ENCODE results near the gene DSPP. TPM values are rescaled to one million over a fixed set of nuclear protein-coding genes. Genes with fewer than 3 reads are reported as not detected.

The DSPP gene
- polyA plus RNA-seq, 1 of the 3 experiments (the other 2 are of a cell fraction), result not detected

- Histone ChIP-seq H3K36me3 (replicated peaks in 1 of 2; ENCODE audit: control insufficient read depth in 1 of 2, insufficient read depth in 2 of 2, low read length in 1 of 2) (no peaks in the 10 kb centered on the region), H3K4me1 (ENCODE audit: control insufficient read depth in 1 of 2, insufficient read depth in 2 of 2, low read depth in 1 of 2, low read length in 1 of 2) (no peaks in the 10 kb centered on the region), H3K27ac (ENCODE audit: low read depth in 2 of 2, low read length in 1 of 2) (no peak overlapping the region), H3K9me3 (no peaks in the 10 kb centered on the region), H3K27me3 (ENCODE audit: insufficient read depth) (no peaks in the 10 kb centered on the region), H3K4me3 (ENCODE audit: low read depth in 2 of 2, low read length in 1 of 2) (no peak overlapping the region), H3K79me2 (ENCODE audit: insufficient read depth) (no peaks in the 10 kb centered on the region), H3K9me2 (no peaks in the 10 kb centered on the region), H3F3A (replicated peaks; ENCODE audit: insufficient read depth) (no peaks in the 10 kb centered on the region), H2AFZ (ENCODE audit: low read depth) (no peak overlapping the region), H3K4me2 (no peak overlapping the region), H4K20me1 (ENCODE audit: insufficient read depth) (no peaks in the 10 kb centered on the region), H3K9ac (no peak overlapping the region)
- TF ChIP-seq, protein P1, sequence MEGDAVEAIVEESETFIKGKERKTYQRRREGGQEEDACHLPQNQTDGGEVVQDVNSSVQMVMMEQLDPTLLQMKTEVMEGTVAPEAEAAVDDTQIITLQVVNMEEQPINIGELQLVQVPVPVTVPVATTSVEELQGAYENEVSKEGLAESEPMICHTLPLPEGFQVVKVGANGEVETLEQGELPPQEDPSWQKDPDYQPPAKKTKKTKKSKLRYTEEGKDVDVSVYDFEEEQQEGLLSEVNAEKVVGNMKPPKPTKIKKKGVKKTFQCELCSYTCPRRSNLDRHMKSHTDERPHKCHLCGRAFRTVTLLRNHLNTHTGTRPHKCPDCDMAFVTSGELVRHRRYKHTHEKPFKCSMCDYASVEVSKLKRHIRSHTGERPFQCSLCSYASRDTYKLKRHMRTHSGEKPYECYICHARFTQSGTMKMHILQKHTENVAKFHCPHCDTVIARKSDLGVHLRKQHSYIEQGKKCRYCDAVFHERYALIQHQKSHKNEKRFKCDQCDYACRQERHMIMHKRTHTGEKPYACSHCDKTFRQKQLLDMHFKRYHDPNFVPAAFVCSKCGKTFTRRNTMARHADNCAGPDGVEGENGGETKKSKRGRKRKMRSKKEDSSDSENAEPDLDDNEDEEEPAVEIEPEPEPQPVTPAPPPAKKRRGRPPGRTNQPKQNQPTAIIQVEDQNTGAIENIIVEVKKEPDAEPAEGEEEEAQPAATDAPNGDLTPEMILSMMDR (IDR thresholded peaks at IDR 0.05), result no peak
- TF ChIP-seq MEF2A (IDR thresholded peaks at IDR 0.05; ENCODE audit: borderline replicate concordance, low read depth) (no peak), CHD2 (IDR thresholded peaks at IDR 0.05; ENCODE audit: low read length, partially characterized antibody) (no peak), EZH2phosphoT487 (IDR thresholded peaks at IDR 0.05; ENCODE audit: borderline replicate concordance, low read depth) (no peak), RFX5 (IDR thresholded peaks at IDR 0.05; ENCODE audit: low read length) (no peak), SMC3 (IDR thresholded peaks at IDR 0.05; ENCODE audit: low read depth, low read length) (no peak), TEAD4 (IDR thresholded peaks at IDR 0.05; ENCODE audit: borderline replicate concordance, insufficient read depth) (no peak), FOXM1 (IDR thresholded peaks at IDR 0.05; ENCODE audit: low read depth) (no peak), TAF1 (IDR thresholded peaks at IDR 0.05; ENCODE audit: borderline replicate concordance, low read depth, low read length) (no peak), ELF1 (IDR thresholded peaks at IDR 0.05) (no peak)
- TF ChIP-seq, protein P2, sequence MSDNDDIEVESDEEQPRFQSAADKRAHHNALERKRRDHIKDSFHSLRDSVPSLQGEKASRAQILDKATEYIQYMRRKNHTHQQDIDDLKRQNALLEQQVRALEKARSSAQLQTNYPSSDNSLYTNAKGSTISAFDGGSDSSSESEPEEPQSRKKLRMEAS (IDR thresholded peaks at IDR 0.05; ENCODE audit: low read depth), result no peak
- TF ChIP-seq, protein P3, sequence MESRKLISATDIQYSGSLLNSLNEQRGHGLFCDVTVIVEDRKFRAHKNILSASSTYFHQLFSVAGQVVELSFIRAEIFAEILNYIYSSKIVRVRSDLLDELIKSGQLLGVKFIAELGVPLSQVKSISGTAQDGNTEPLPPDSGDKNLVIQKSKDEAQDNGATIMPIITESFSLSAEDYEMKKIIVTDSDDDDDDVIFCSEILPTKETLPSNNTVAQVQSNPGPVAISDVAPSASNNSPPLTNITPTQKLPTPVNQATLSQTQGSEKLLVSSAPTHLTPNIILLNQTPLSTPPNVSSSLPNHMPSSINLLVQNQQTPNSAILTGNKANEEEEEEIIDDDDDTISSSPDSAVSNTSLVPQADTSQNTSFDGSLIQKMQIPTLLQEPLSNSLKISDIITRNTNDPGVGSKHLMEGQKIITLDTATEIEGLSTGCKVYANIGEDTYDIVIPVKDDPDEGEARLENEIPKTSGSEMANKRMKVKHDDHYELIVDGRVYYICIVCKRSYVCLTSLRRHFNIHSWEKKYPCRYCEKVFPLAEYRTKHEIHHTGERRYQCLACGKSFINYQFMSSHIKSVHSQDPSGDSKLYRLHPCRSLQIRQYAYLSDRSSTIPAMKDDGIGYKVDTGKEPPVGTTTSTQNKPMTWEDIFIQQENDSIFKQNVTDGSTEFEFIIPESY (IDR thresholded peaks at IDR 0.05; ENCODE audit: borderline replicate concordance, low read depth), result no peak
- ChIA-PET POLR2A (no interaction called here), CTCF (interaction anchor here (0.8 kb wide), 1 partner anchor 199 kb away, joined by 3 read pairs; no protein-coding TSS in a partner anchor)
- DNase-seq, result no peak
- WGBS (ENCODE audit: low lambda C conversion rate), result 86% methylated on average over 3 of the region's 3 CpGs
Observed at GRCh38 chr4:87651941-87652340, 43.6 kb downstream of the DSPP start.

- no peak overlapping the region for H3K4me3 ChIP-seq (ENCODE audit: low read depth in 2 of 2, low read length in 1 of 2)
- DNase-seq, result no peak
- WGBS (ENCODE audit: low lambda C conversion rate), result 27% methylated on average over 1 of the region's 1 CpG
- ChIA-PET CTCF (interaction anchor here (1.3 to 1.4 kb wide), 2 partner anchors 12 to 184 kb away, joined by 3 read pairs; no protein-coding TSS in a partner anchor), POLR2A (no interaction called here)
- no peaks in the 10 kb centered on the region for H4K20me1 ChIP-seq (ENCODE audit: insufficient read depth)
- no peaks in the 10 kb centered on the region for H3K36me3 ChIP-seq (replicated peaks in 1 of 2; ENCODE audit: control insufficient read depth in 1 of 2, insufficient read depth in 2 of 2, low read length in 1 of 2)
- no peaks in the 10 kb centered on the region for H3K4me1 ChIP-seq (ENCODE audit: control insufficient read depth in 1 of 2, insufficient read depth in 2 of 2, low read depth in 1 of 2, low read length in 1 of 2)
- no peak overlapping the region for H3K4me2 ChIP-seq
- peaks cover 11% of the 10 kb centered on the region for H3F3A ChIP-seq (replicated peaks; ENCODE audit: insufficient read depth)
- H3K27me3 ChIP-seq (ENCODE audit: insufficient read depth), result no peaks in the 10 kb centered on the region
- no peak overlapping the region for H3K9ac ChIP-seq
- H2AFZ ChIP-seq (ENCODE audit: low read depth), result no peak overlapping the region
- H3K79me2 ChIP-seq (ENCODE audit: insufficient read depth), result no peaks in the 10 kb centered on the region
- TF ChIP-seq, protein P4, sequence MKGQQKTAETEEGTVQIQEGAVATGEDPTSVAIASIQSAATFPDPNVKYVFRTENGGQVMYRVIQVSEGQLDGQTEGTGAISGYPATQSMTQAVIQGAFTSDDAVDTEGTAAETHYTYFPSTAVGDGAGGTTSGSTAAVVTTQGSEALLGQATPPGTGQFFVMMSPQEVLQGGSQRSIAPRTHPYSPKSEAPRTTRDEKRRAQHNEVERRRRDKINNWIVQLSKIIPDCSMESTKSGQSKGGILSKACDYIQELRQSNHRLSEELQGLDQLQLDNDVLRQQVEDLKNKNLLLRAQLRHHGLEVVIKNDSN (IDR thresholded peaks at IDR 0.05; ENCODE audit: borderline replicate concordance, low read depth), result no peak
- H3K9me2 ChIP-seq, result no peaks in the 10 kb centered on the region
- no peak overlapping the region for H3K27ac ChIP-seq (ENCODE audit: low read depth in 2 of 2, low read length in 1 of 2)
- H3K9me3 ChIP-seq, result no peaks in the 10 kb centered on the region
Observed at GRCh38 chr4:87654487-87655044, 46.2 kb downstream of the DSPP start.
